ENCODE measurements around the gene PRDM1. TPM values are rescaled to one million over a fixed set of nuclear protein-coding genes. Genes with fewer than 3 reads are reported as not detected.

The PRDM1 gene
- total and polyA plus RNA-seq, 12 donors, result 0.32 to 11.2 (median 1.9) TPM

- intact Hi-C loops (cut with DNase I), result loop anchor here in 7 of 10 donors (2.0 to 10.0 kb wide), 11 partner anchors 93 to 605 kb away; partner anchors contain the start of gene ATG5 (in 1 of the 7)
- no peaks in the 10 kb centered on the region for H3K9me3 ChIP-seq
- H3K36me3 ChIP-seq, result peaks cover 0 to 8% (median 0%) of the 10 kb centered on the region in 9 donors
- H3K27me3 ChIP-seq, result peaks cover 0 to 62% (median 31%) of the 10 kb centered on the region in 7 donors
- DNase-seq (peak in 1 of 2 donors; percentile 48), ATAC-seq (peak in 7 of 8 donors; percentile 26 to 67 (median 63))
- H3K4me3 ChIP-seq, result peak overlapping the region in 9 of 10 donors; percentile 24 to 69 (median 58)
- H3K4me1 ChIP-seq, result peaks cover 0 to 94% (median 20%) of the 10 kb centered on the region in 9 donors
- 22 to 27% methylated on average over 13 of the region's 13 CpGs for WGBS, 2 donors
- H3K27ac ChIP-seq, result peak overlapping the region in 9 of 10 donors; percentile 3 to 91 (median 66)
- no peak for TF ChIP-seq CTCF (IDR thresholded peaks at IDR 0.05)
These were observed 1.6 kb downstream of the PRDM1 start for GRCh38 chr6:106087548-106088325.

- DNase-seq (no peak), ATAC-seq (no peak)
- intact Hi-C loops (cut with DNase I), result loop anchor here in 2 of 10 donors (10.0 kb wide), 1 partner anchor 135 kb away; no protein-coding TSS in a partner anchor
- TF ChIP-seq CTCF (IDR thresholded peaks at IDR 0.05), result peak in 3 of 9 donors; percentile 18 to 31 (median 30)
- Histone ChIP-seq H3K9me3 (no peaks in the 10 kb centered on the region), H3K27me3 (peaks cover 0 to 59% (median 26%) of the 10 kb centered on the region in 7 donors), H3K4me1 (peaks cover 0 to 93% (median 20%) of the 10 kb centered on the region in 9 donors), H3K4me3 (peak overlapping the region in 8 of 10 donors; percentile 6 to 69 (median 60)), H3K36me3 (peaks cover 0 to 8% (median 0%) of the 10 kb centered on the region in 9 donors), H3K27ac (peak overlapping the region in 4 of 10 donors; percentile 32 to 91 (median 71))
- 62 to 64% methylated on average over 4 of the region's 4 CpGs for WGBS, 2 donors
These were observed 3.9 kb downstream of the PRDM1 start for GRCh38 chr6:106090001-106090400.

- no peak for DNase-seq
- Histone ChIP-seq H3K27me3 (peaks cover 0 to 60% (median 15%) of the 10 kb centered on the region in 7 donors), H3K27ac (no peak overlapping the region), H3K36me3 (peaks cover 0 to 23% (median 0%) of the 10 kb centered on the region in 9 donors), H3K4me3 (no peak overlapping the region), H3K4me1 (peaks cover 0 to 87% (median 7%) of the 10 kb centered on the region in 9 donors), H3K9me3 (no peaks in the 10 kb centered on the region)
- WGBS, 2 donors, result 84 to 85% methylated on average over 5 of the region's 5 CpGs
- no peak for ATAC-seq
- intact Hi-C loops (cut with DNase I), result loop anchor here in 2 of 10 donors (10.0 kb wide), 1 partner anchor 133 kb away; no protein-coding TSS in a partner anchor
- TF ChIP-seq CTCF (IDR thresholded peaks at IDR 0.05), result no peak
These were observed 6.1 kb downstream of the PRDM1 start for GRCh38 chr6:106092279-106092678.

- Histone ChIP-seq H3K27me3 (peaks cover 0 to 61% (median 19%) of the 10 kb centered on the region in 7 donors), H3K9me3 (no peaks in the 10 kb centered on the region), H3K4me3 (no peak overlapping the region), H3K4me1 (peaks cover 0 to 82% (median 7%) of the 10 kb centered on the region in 9 donors), H3K36me3 (peaks cover 0 to 26% (median 0%) of the 10 kb centered on the region in 9 donors), H3K27ac (peak overlapping the region in 4 of 10 donors; percentile 33 to 41 (median 36))
- intact Hi-C loops (cut with DNase I), result loop anchor here in 2 of 10 donors (10.0 kb wide), 1 partner anchor 130 kb away; no protein-coding TSS in a partner anchor
- no peak for ATAC-seq
- TF ChIP-seq CTCF (IDR thresholded peaks at IDR 0.05), result no peak
- WGBS, 2 donors, result 74 to 80% methylated on average over 7 of the region's 7 CpGs
- no peak for DNase-seq
These were observed 8.3 kb downstream of the PRDM1 start for GRCh38 chr6:106094261-106094963.

Data from heart right ventricle (tissue), 16 donors.